Measurements from ENCODE around the gene PLB1. TPM values are rescaled to one million over a fixed set of nuclear protein-coding genes. Genes with fewer than 3 reads are reported as not detected.

The PLB1 gene
- total and polyA plus RNA-seq, 9 of the 15 experiments (the other 6 are each of a cell fraction or from before 2014, with no cell fraction given), result 0.01 to 0.09 (median 0.07) TPM; not detected in 2

- Histone ChIP-seq H3K27me3 (ENCODE audit: control insufficient read depth in 2 of 2, insufficient read depth in 2 of 2, low read length in 2 of 2) (peaks cover 0 to 8% of the 10 kb centered on the region in 2 experiments; a peak in 3 of 5 replicates), H3K9me3 (replicated peaks; ENCODE audit: control insufficient read depth, insufficient read depth, low read depth, low read length) (no peaks in the 10 kb centered on the region), H3K4me2 (ENCODE audit: insufficient read depth, low read length) (no peak overlapping the region), H3K9ac (ENCODE audit: insufficient read depth in 1 of 2, low read depth in 2 of 2, low read length in 2 of 2) (no peak overlapping the region), H3K79me2 (ENCODE audit: control insufficient read depth, insufficient read depth, low read length) (no peaks in the 10 kb centered on the region), H3K4me1 (replicated peaks in 1 of 2; ENCODE audit: control insufficient read depth in 2 of 2, insufficient read depth in 2 of 2, low read length in 2 of 2) (no peaks in the 10 kb centered on the region; a peak in 4 of 5 replicates), H3K9me1 (ENCODE audit: control insufficient read depth, insufficient read depth, low read length) (no peaks in the 10 kb centered on the region), H3K27ac (ENCODE audit: extremely low read depth, low read depth, low read length) (no peak overlapping the region), H2AFZ (ENCODE audit: low read depth, low read length) (no peak overlapping the region), H3K4me3 (no peak overlapping the region), H4K20me1 (replicated peaks; ENCODE audit: control insufficient read depth, insufficient read depth, low read length) (no peaks in the 10 kb centered on the region), H3K36me3 (ENCODE audit: control insufficient read depth, insufficient read depth, low read length) (no peaks in the 10 kb centered on the region)
- BruUV-seq (replicated peaks), result no TSS peak
- DNase-seq (ENCODE audit: extremely low read depth in 1 of 4, low spot score in 3 of 4) (no peak), ATAC-seq (no peak), FAIRE-seq (no peak)
- ChIA-PET CTCF (ENCODE audit: low intra/inter-chr PET ratio) (no interaction called here), POLR2A (interaction anchor here (0.9 kb wide), 1 partner anchor 19 kb away, joined by 3 read pairs; no protein-coding TSS in a partner anchor)
- intact Hi-C loops (cut with micrococcal nuclease) (no loop called here), in situ Hi-C loops (cut with MboI) (no loop called here)
- WGBS (ENCODE audit: insufficient coverage, low coverage, missing lambda C conversion rate), result 15% methylated on average over 4 of the region's 4 CpGs
- TF ChIP-seq RFX1 (IDR thresholded peaks at IDR 0.05) (peak; percentile 33), PHTF2 (CRISPR knock-in tag; IDR thresholded peaks at IDR 0.05) (no peak)
Measured at GRCh38 chr2:28647682-28648081, 151.8 kb downstream of the PLB1 start.

GRCh38 chr2:28648147-28648546, 152.3 kb downstream of the PLB1 start:
- no peaks in the 10 kb centered on the region for H3K9me1 ChIP-seq (ENCODE audit: control insufficient read depth, insufficient read depth, low read length)
- in situ Hi-C loops (cut with MboI), result no loop called here
- no TSS peak for BruUV-seq (replicated peaks)
- H3K79me2 ChIP-seq (ENCODE audit: control insufficient read depth, insufficient read depth, low read length), result no peaks in the 10 kb centered on the region
- intact Hi-C loops (cut with micrococcal nuclease), result no loop called here
- H3K9ac ChIP-seq (ENCODE audit: insufficient read depth in 1 of 2, low read depth in 2 of 2, low read length in 2 of 2), result no peak overlapping the region
- POLR2A ChIA-PET, result interaction anchor here (0.9 kb wide), 1 partner anchor 19 kb away, joined by 3 read pairs; no protein-coding TSS in a partner anchor
- FAIRE-seq (no peak), DNase-seq (ENCODE audit: extremely low read depth in 1 of 4, low spot score in 3 of 4) (no peak), ATAC-seq (0 out of 3 replicates have a peak, but pooled peaks have one; percentile 28)
- no peak overlapping the region for H3K4me2 ChIP-seq (ENCODE audit: insufficient read depth, low read length)
- H3K4me3 ChIP-seq, result no peak overlapping the region
- CTCF ChIA-PET (ENCODE audit: low intra/inter-chr PET ratio), result no interaction called here
- WGBS (ENCODE audit: insufficient coverage, low coverage, missing lambda C conversion rate), result 23% methylated on average over 3 of the region's 3 CpGs
- H2AFZ ChIP-seq (ENCODE audit: low read depth, low read length), result no peak overlapping the region
- peaks cover 0 to 3% of the 10 kb centered on the region in 2 experiments; a peak in 3 of 5 replicates for H3K27me3 ChIP-seq (ENCODE audit: control insufficient read depth in 2 of 2, insufficient read depth in 2 of 2, low read length in 2 of 2)
- no peaks in the 10 kb centered on the region for H3K9me3 ChIP-seq (replicated peaks; ENCODE audit: control insufficient read depth, insufficient read depth, low read depth, low read length)
- H3K36me3 ChIP-seq (ENCODE audit: control insufficient read depth, insufficient read depth, low read length), result no peaks in the 10 kb centered on the region
- no peaks in the 10 kb centered on the region; a peak in 4 of 5 replicates for H3K4me1 ChIP-seq (replicated peaks in 1 of 2; ENCODE audit: control insufficient read depth in 2 of 2, insufficient read depth in 2 of 2, low read length in 2 of 2)
- no peak overlapping the region for H3K27ac ChIP-seq (ENCODE audit: extremely low read depth, low read depth, low read length)
- no peaks in the 10 kb centered on the region for H4K20me1 ChIP-seq (replicated peaks; ENCODE audit: control insufficient read depth, insufficient read depth, low read length)
- TF ChIP-seq E2F3 (CRISPR knock-in tag; IDR thresholded peaks at IDR 0.05), result no peak
- no peak for TF ChIP-seq ARID1B (IDR thresholded peaks at IDR 0.05)
- TF ChIP-seq PKNOX1 (IDR thresholded peaks at IDR 0.05), result no peak
- no peak for TF ChIP-seq FOXP4 (CRISPR knock-in tag; IDR thresholded peaks at IDR 0.05; ENCODE audit: borderline replicate concordance)
- TF ChIP-seq ZC3H8 (IDR thresholded peaks at IDR 0.05), result no peak
- TF ChIP-seq AFF1 (IDR thresholded peaks at IDR 0.05; ENCODE audit: low read depth in 1 of 2, partially characterized antibody in 2 of 2), result no peak
- TF ChIP-seq BCOR (IDR thresholded peaks at IDR 0.05), result no peak

Data from K562 (cell line).